ENCODE results near the gene RPS24.

The RPS24 gene

DNA sequence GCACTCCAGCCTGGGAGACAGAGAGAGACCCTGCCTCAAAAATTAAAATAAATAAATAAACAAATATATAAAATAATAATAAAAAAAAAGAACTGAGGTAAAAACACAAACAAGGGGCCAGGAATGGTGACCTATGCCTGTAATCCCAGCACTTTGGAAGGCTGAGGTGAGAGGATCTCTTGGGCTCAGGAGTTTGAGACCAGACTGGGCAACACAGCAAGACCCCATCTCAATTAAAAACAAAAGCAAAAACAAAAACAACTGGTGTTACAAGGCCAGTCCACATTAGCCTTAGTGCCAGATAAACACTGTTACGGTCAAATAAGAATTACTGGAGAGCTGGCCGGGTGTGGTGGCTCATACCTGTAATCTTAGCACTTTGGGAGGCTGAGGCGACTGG lies 9.9 kb upstream of the RPS24 start:
- TF ChIP-seq, protein P1, sequence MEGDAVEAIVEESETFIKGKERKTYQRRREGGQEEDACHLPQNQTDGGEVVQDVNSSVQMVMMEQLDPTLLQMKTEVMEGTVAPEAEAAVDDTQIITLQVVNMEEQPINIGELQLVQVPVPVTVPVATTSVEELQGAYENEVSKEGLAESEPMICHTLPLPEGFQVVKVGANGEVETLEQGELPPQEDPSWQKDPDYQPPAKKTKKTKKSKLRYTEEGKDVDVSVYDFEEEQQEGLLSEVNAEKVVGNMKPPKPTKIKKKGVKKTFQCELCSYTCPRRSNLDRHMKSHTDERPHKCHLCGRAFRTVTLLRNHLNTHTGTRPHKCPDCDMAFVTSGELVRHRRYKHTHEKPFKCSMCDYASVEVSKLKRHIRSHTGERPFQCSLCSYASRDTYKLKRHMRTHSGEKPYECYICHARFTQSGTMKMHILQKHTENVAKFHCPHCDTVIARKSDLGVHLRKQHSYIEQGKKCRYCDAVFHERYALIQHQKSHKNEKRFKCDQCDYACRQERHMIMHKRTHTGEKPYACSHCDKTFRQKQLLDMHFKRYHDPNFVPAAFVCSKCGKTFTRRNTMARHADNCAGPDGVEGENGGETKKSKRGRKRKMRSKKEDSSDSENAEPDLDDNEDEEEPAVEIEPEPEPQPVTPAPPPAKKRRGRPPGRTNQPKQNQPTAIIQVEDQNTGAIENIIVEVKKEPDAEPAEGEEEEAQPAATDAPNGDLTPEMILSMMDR (IDR thresholded peaks at IDR 0.05), result no peak
- H2AFZ ChIP-seq, result no peak overlapping the region
- H3K9me3 ChIP-seq (ENCODE audit: control insufficient read depth, low read length), result no peaks in the 10 kb centered on the region
- no peak overlapping the region for H3K4me2 ChIP-seq (ENCODE audit: low read length)
- H3K79me2 ChIP-seq, result peaks cover 9% of the 10 kb centered on the region
- H3K36me3 ChIP-seq (ENCODE audit: control insufficient read depth, insufficient read depth, low read length), result no peaks in the 10 kb centered on the region
- H3K4me3 ChIP-seq (ENCODE audit: low read depth, low read length), result no peak overlapping the region
- H3K27me3 ChIP-seq (ENCODE audit: control insufficient read depth, insufficient read depth, low read length), result no peaks in the 10 kb centered on the region
- no peak overlapping the region for H3K9ac ChIP-seq
- peaks cover 5% of the 10 kb centered on the region for H3K4me1 ChIP-seq
- no peak overlapping the region for H3K27ac ChIP-seq

DNA sequence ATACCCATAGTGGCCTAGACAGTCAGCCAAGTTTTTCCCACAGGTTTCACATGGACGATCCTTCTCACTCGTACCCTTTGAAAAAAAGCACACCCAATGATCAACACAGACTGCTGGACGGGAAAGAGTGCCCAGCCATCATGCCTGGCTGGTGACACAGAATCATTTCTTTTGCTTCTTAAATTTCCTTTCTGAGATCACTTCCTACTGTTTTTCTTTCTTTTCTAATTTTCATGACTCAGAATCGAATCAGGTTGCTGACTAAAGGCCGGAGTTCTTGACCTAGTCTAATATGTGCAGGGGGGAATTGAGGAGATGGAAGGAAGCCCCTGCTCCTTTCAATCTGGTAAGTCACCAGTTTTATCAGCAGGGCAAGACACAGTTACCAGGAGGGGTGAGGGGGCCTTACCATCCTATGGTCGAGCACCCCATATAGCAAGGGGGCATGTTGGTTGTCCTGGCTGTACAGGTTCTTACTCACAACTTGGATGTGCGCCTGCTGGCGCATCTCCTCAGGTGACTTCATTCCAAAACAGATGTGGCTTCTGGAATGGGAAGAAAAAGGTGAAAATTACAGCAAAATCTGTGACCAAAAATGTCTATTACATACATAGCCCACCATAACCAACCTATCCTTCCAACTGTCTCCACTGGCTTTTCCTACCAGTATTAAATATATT lies 7.8 kb upstream of the RPS24 start:
- no peaks in the 10 kb centered on the region for H3K36me3 ChIP-seq (ENCODE audit: control insufficient read depth, insufficient read depth, low read length)
- H3K4me1 ChIP-seq, result peaks cover 10% of the 10 kb centered on the region
- H3K27me3 ChIP-seq (ENCODE audit: control insufficient read depth, insufficient read depth, low read length), result no peaks in the 10 kb centered on the region
- no peak overlapping the region for H2AFZ ChIP-seq
- no peak overlapping the region for H3K9ac ChIP-seq
- H3K79me2 ChIP-seq, result peaks cover 15% of the 10 kb centered on the region
- H3K9me3 ChIP-seq (ENCODE audit: control insufficient read depth, low read length), result no peaks in the 10 kb centered on the region
- H3K4me2 ChIP-seq (ENCODE audit: low read length), result no peak overlapping the region
- no peak overlapping the region for H3K27ac ChIP-seq
- no peak overlapping the region for H3K4me3 ChIP-seq (ENCODE audit: low read depth, low read length)
- TF ChIP-seq, protein P1 (IDR thresholded peaks at IDR 0.05), result no peak

DNA sequence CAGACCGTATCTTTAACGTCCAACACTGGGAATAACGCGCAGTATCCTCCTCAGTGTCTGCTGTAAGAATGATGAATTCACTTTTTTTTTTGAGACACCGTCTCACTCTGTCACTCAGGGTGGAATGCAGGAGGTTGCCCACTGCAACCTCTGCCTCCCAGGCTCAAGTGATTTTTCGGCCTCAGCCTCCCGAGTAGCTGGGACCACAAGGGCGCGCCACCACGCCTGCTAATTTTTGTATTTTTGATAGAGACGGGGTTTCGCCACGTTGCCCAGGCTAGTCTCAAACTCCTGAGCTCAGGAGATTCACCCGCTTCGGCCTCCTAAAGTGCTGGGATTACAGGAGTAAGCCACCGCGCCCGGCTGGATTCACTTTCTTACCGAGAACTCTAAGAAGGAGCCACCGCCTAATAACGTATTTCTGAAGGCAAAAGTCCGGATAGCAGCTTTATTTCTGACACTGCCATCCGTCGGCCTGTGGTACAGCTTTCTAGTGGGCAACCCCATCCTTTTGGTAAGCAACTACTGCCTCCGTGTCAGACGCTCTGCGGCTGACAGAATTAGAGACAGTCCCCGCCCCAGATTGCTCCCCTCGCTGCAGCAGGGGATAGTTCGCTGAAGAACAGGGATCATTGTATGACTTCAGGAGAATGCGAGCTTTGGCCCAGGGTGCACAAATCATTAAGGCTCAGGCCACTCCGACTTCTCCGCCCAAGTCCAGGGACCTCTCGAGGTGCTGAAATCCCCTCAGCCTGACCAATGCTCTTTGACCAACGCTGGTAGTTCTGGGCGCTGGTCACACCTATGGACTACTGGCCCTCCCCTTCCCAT lies 5.0 kb upstream of the RPS24 start:
- TF ChIP-seq, protein P1 (IDR thresholded peaks at IDR 0.05), result no peak
- peak overlapping the region; percentile 98 for H3K4me3 ChIP-seq (ENCODE audit: low read depth, low read length)
- peak overlapping the region; percentile 98 for H2AFZ ChIP-seq
- peak overlapping the region; percentile 86 for H3K4me2 ChIP-seq (ENCODE audit: low read length)
- peaks cover 10% of the 10 kb centered on the region for H3K4me1 ChIP-seq
- H3K9me3 ChIP-seq (ENCODE audit: control insufficient read depth, low read length), result no peaks in the 10 kb centered on the region
- peak overlapping the region; percentile 88 for H3K27ac ChIP-seq
- no peaks in the 10 kb centered on the region for H3K27me3 ChIP-seq (ENCODE audit: control insufficient read depth, insufficient read depth, low read length)
- H3K36me3 ChIP-seq (ENCODE audit: control insufficient read depth, insufficient read depth, low read length), result no peaks in the 10 kb centered on the region
- peak overlapping the region; percentile 74 for H3K9ac ChIP-seq
- peaks cover 15% of the 10 kb centered on the region for H3K79me2 ChIP-seq

- peak within 1 kb of the TSS; percentile 74 for H3K9ac ChIP-seq
- H2AFZ ChIP-seq, result peak within 1 kb of the TSS; percentile 98
- H3K4me2 ChIP-seq (ENCODE audit: low read length), result peak within 1 kb of the TSS; percentile 86
- peak within 1 kb of the TSS; percentile 88 for H3K27ac ChIP-seq
- TF ChIP-seq, protein P1 (IDR thresholded peaks at IDR 0.05), result peak; percentile 77
- H3K9me3 ChIP-seq (ENCODE audit: control insufficient read depth, low read length), result no peaks in the 10 kb centered on the region
- H3K27me3 ChIP-seq (ENCODE audit: control insufficient read depth, insufficient read depth, low read length), result no peaks in the 10 kb centered on the region
- no peaks in the 10 kb centered on the region for H3K36me3 ChIP-seq (ENCODE audit: control insufficient read depth, insufficient read depth, low read length)
- H3K79me2 ChIP-seq, result peaks cover 18% of the 10 kb centered on the region
- H3K4me3 ChIP-seq (ENCODE audit: low read depth, low read length), result peak within 1 kb of the TSS; percentile 98
- H3K4me1 ChIP-seq, result peaks cover 10% of the 10 kb centered on the region
Observed at GRCh38 chr10:78029269-78030226, 4.1 kb upstream of the RPS24 start, which contains the start of gene POLR3A. Gene POLR3A (minus strand): TSS chr10:78029515. CDS start chr10:78029407, 108 bp downstream.

Measured in parathyroid adenoma (tissue), 2 donors.